Right lobe of liver (tissue), 4 donors: ENCODE results near the gene SLC9A7.

Source experiments
- POLR2A ChIP-seq: fragments of 450-650 bp; IDR thresholded peaks from one replicate; pipeline ENCODE4 v1.6.1; 2017; ENCODE audit warnings: antibody characterized with exemption, mild to moderate bottlenecking
- TF ChIP-seq, protein P1 (sequence below), 4 donors: fragments of 200-600 bp in 3 of 4; fragments of 450-650 bp in 1 of 4; IDR thresholded peaks; one replicate each; pipeline versions ENCODE4 v1.5.1 to v1.8.0; 2016 to 2022; ENCODE audit warnings: antibody characterized with exemption in 4 of 4, mild to moderate bottlenecking in 2 of 4
- donor health status: DM: no; HTN: no; CAD: no.
- donor health status: DM: no; HTN: no; CAD: no.
- donor health status: DM: no; HTN: yes; CAD: no.

- TF ChIP-seq, protein P1, sequence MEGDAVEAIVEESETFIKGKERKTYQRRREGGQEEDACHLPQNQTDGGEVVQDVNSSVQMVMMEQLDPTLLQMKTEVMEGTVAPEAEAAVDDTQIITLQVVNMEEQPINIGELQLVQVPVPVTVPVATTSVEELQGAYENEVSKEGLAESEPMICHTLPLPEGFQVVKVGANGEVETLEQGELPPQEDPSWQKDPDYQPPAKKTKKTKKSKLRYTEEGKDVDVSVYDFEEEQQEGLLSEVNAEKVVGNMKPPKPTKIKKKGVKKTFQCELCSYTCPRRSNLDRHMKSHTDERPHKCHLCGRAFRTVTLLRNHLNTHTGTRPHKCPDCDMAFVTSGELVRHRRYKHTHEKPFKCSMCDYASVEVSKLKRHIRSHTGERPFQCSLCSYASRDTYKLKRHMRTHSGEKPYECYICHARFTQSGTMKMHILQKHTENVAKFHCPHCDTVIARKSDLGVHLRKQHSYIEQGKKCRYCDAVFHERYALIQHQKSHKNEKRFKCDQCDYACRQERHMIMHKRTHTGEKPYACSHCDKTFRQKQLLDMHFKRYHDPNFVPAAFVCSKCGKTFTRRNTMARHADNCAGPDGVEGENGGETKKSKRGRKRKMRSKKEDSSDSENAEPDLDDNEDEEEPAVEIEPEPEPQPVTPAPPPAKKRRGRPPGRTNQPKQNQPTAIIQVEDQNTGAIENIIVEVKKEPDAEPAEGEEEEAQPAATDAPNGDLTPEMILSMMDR (IDR thresholded peaks at IDR 0.05): no peak
- TF ChIP-seq POLR2A: no peak
These were observed 191.5 kb downstream of the SLC9A7 start for GRCh38 chrX:46567388-46567787.
